ENCODE data around the gene NIN. TPM values are rescaled to one million over a fixed set of nuclear protein-coding genes. Genes with fewer than 3 reads are reported as not detected.
"Not testable (repeated sequence)": the region's sequence is repeated elsewhere in the genome, so short reads cannot be mapped to it uniquely, and the experiment has no call there.

NIN gene
- total RNA-seq, 4 donors from 2014 or later = 23.7 to 51.2 (median 29.5) TPM

DNA sequence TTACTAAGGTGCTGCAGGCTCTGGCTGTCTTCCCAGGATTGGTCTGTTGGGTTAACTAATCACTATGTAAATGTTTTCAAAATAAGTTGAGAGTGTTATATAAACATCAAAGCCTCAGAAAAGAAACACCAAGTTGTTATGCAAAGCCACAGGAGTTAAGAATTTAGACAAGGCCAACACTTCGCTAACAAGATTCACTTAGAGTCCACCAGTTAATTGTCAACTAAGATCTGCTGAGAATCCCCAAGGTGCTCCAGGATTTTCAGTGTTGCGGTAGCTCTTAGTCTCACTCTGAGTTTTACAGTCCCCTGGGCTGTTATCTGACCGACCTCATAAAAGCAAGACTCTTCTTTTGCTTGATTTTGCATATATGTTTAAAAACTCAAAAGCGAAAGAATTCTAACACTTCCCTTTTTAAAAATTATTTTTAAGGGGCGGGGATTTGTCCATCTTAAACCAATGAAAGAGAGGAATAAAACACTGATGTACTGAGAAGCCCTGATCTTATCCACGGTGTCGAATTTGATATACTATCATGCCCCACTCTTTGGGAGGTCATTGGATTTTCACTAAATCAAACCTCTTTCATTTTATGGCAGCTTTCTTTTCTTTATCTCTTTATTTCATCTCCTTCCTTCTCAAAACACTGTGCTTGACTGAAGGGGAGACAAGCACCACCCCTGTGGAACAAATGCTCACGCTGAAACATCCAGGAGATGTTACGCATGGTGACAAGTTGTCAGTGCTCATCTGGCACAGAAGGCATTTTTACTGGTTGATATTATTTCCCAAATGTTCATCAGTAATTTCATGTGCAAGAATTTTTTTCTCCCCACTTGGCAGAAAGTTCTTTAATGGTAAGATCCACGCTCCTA, 7.0 kb downstream of the NIN start:
- ATAC-seq (ENCODE audit: low FRiP score) = no peak
- no peak for TF ChIP-seq CTCF (IDR thresholded peaks at IDR 0.05)
- DNase-seq (ENCODE audit: low spot score) = no peak

DNA sequence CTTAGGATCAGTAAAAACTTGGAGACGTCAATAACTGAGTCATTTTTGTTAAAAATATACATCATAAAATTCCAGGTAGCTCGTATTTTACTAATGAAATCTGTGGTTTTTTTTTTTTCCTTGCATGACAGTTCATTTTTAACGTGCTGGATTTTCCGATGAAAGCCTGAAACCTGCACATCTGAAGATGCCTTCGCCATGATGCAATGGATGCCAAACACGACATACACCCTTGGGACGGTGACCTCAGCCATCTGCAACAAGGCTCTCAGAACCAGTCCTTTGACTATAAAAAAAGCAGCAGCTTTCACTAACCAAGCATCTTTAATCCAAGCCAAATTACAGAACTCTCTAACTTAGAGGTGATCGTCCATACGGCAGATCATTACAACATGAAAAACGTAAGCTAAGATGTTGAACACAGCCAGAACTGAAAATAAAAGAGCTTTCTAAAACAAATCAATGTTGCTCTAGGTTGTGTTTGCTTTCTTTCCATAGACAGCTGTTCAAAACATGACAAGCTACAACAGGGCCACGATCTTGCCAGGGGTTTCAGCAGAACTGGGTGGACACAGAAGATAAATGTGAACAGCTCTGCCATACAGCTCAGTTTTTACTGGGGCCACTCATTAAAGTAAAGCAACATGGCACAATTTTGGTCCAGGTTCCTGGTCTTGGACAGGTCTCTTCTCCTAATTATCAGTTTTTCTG, 7.8 kb downstream of the NIN start:
- DNase-seq (ENCODE audit: low spot score) (no peak), ATAC-seq (ENCODE audit: low FRiP score) (no peak)
- TF ChIP-seq CTCF (IDR thresholded peaks at IDR 0.05) = no peak

GRCh38 chr14:50822501-50823042, 8.4 kb downstream of the NIN start:
- no peak for TF ChIP-seq CTCF (IDR thresholded peaks at IDR 0.05)
- ATAC-seq (ENCODE audit: low FRiP score) (no peak), DNase-seq (ENCODE audit: low spot score) (no peak)

GRCh38 chr14:50821510-50822464, 9.2 kb downstream of the NIN start:
- DNase-seq (ENCODE audit: low spot score) = no peak
- no peak for TF ChIP-seq CTCF (IDR thresholded peaks at IDR 0.05)
- no peak for ATAC-seq (ENCODE audit: low FRiP score)

DNA sequence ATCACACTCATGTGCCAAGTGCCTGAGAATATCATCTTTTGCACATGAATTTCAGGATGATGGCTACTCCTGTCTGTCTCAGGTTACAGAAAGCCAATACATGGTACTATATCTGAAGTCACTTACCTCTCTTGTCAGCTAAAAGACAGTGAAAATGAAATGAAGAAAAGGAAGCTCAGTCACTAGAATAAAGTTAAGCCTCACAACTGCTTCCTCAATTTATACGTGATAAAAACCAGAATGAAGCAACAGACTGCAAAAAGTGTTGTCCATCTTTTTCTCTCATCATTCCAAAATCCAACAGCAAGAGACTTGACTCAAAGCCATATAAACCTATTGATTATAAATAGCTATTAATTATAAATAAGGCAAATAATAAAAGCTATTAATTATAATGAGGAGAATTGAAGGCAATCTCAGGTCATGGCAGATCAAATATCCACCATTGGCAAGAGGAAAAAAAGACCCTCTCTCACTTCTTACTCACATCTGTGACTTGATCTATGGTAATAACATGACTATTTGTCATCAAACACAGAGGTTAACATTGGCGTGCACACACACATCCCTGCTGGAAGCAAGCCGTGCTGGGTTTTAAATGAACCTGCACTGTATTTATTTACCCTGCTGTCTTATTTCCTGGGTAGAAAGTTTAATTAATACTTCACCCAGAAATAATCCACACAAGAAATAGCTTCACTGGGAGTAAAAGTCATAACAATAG, 10.0 kb downstream of the NIN start:
- DNase-seq (ENCODE audit: low spot score) (no peak), ATAC-seq (ENCODE audit: low FRiP score) (no peak)
- no peak for TF ChIP-seq CTCF (IDR thresholded peaks at IDR 0.05)

DNA sequence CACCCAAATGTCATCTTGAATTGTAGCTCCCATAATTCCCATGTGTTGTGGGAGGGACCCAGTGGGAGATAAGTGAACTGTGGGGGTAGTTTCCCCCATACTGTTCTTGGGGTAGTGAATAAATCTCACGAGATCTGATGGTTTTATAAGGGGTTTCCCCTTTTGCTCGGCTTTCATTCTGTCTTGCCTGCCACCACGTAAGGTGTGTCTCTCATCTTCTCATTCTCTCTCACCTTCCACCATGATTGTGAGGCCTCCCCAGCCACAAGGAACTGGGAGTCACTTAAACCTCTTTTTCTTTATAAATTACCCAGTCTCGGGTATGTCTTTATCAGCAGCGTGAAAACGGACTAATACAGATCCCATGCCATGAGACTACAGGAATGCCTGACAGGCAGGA, 11.7 kb downstream of the NIN start:
- DNase-seq (ENCODE audit: low spot score) = not testable (repeated sequence)

More for the DNA sequence above, 11.7 kb downstream of the NIN start:
- not testable (repeated sequence) for ATAC-seq (ENCODE audit: low FRiP score)

Measured in omental fat pad (tissue), 4 donors.